CD4-positive, alpha-beta T cell treated with Interleukin-10 for 1 hour (primary cell): ENCODE results near the gene AIPL1.

ENCODE experiments used
- DNase-seq: peaks from one replicate; pipeline ENCODE4 v3.0.0-alpha.2; 2020

AIPL1 gene

DNA sequence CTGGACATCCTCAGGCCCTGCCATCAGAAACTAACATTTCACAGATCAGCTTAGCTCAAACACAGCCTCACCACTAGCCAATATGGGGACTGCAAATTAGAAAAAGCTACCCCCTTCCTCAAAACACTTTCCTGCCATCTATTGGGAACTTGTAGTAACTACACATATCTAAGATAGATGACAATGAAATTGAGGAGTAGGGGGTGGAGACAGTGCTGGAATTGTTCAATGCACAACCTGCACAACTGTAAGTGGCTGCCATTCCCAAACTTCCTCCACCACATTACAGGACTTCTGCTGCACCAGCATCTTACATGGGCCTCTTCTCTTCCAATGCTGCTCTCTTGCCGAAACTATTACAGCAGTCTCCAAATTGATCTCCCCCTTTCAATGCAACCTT lies 21.9 kb downstream of the AIPL1 start:
- DNase-seq: no peak

DNA sequence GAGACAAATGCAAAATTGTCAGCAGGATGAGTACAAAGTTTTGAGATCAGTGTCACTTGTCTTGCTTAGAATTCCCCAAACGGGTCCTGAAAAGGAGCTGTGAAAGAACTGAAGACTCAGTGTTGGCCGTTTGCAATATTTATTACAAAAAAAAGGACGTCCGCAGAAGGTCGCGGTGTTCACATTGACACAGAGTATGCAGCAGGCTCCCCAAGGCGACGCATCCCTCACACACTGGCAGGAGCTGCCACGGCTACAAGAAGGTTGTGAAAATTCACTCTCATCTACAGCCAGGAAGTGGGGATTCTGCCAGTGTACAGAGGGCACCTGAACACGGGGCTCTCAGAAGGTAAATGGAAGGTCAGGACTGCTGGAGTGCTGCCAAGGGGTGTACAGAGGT lies 26.2 kb downstream of the AIPL1 start:
- DNase-seq: no peak

DNA sequence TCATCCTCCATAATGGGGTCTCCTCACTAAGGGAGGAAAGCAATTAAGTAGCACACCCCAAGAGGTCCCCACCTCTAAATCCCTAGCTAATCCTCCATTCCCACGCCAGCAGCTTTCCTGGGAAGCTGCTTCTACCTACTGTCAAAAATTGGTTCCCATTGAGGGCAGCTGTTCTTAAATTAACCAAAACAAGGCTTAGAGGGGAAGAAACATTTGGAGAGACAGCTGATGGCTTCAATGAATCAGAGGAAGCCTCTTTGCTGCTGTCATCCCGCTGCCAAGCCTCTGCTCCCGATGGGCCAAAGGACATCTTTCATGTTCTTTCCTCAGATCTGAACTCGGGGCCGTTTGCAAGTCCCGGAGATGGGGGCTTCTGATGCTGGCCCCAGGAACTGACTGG lies 26.6 kb downstream of the AIPL1 start:
- DNase-seq: no peak

DNA sequence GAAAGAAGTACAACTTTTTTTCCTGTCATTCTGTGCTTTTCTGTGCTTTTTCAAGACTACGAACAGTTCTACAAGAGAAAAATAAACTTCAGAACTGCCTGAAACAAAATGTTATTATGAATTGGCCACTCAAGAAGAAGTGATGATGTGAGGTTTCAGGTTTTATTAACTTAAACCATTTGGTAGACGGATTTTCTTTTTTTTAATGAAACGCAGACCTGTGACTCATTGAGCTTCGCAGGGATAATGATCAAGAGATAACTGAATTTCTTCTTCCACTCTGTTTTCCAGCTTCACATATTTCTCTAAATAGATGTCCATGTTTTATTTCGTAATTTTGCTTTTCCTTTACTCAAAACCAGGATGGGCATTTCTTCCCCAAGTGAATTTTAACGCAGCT lies 32.7 kb downstream of the AIPL1 start:
- DNase-seq: no peak

DNA sequence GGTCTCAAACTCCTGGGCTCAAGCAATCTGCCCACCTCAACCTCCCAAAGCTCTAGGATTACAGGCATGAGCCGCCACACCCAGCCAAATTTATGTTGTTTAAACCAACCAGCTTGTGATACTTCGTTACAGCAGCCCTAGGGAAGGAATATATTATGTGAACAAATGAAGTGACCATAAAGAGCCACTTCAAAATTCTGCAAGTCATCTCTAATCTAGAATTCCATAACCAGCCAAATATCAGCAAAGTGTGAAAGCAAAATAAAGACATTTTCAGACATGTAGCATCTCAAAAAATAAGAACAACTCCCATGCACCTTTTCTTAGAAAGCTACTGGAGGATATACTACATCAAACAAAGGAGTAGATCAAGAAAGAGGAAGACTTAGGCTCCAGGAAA lies 36.0 kb downstream of the AIPL1 start:
- no peak for DNase-seq

DNA sequence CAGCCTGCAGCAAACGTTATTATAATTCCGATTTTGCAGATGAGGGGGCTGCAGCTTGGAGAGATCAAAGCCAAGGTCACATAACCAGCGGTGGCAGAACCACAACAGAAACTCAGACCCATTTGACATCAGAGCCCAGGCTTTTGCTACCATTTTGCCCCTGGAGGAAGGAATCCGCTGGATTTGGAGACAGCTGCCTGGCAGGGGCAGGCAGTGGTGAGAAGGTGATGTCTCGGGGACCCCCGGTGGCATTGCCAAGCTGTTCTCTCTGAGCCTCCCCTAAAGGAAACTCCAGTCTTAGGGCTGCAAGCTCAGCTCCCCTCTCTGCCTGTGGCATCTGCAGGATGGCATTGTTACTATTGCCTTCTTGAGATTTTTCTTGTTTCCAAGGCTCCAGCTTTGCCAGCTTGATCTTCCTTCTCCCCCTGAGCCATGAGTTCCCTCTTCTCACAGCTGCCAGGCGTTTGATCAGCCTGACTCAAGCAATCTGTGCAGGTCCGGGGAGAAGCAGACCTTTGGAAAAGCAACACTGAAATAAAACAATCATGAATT lies 40.8 kb downstream of the AIPL1 start:
- DNase-seq: no peak

DNA sequence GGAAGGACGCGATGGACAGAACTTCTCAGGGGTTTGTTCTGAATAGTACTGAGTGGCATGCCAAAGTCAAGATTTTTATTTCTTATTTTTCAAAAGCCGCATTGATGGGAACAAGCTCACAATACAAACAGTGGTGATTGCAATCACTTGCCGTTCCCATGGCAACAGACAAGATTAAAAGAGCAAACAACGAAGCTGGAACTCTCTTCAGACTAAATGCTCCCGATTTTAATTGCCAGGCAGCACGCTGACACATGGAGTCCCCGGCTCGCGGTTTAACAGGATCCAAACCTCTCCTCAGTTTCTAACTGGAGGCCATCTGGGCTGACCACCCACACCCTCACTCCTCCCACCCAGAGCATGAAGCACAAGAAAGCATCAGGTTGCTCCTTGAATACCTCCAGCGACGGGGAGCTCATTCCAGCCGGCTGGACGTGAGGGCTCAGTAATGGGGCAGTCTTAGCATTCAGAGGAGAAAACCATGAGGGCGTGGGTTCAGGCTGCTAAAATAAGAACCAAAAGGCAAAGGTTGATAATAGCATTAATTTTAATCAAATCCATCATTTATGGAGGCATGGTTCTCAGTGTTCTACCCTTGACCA lies 41.5 kb downstream of the AIPL1 start:
- no peak for DNase-seq

DNA sequence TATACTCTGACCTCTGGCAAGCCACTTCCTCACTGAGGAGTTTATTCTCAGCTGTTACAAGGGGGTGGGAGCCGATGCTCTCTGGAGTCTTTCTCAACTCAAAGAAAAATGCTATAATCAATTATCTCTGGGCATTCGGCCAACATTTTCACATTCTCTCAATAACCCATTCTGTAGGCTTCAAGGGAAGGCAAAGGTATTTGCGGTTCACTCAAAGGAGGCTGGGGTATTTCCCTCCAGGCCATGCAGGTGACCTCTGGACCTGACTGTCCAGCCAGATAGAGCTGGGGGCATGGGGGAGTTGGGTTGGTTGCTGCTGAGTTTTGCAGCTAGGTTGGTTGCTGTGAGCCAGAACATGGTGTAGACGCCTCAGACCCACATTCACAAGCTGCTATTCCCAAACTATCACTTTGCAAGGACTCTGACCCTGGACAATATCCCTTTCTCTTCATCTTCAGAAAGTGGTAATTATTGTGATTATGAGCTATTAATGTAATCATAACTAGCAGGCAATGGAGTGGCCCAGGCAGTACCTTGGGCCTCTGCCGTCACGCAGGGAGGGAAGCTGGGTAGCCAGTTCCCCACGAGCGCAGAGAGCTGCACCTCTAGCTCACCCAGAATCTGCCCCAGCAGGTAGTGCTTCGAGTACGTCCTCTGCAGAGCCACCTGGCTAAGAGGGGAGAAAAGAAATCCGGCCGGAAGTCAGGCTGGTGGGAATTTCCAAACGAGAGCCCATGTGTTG lies 42.1 kb downstream of the AIPL1 start:
- no peak for DNase-seq

DNA sequence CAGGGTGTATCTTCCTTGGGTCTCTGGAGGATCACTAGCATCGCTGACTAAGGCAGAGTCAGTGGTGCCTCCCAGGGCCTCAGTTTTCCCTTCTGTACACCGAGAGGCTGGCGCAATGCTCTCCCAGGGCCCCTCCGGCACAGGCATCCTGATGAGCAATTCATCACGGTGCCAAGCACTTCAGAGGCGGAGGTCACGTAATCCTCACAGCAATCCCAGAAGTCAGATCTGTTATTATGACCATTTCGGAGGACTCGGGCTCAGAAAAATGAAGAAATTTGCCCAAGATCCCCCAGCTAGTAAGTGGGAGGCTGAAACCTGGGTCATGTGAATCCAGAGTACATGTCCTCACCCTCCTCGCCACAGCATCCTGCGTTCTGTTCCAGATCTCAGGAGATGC lies 46.5 kb downstream of the AIPL1 start:
- DNase-seq: no peak

DNA sequence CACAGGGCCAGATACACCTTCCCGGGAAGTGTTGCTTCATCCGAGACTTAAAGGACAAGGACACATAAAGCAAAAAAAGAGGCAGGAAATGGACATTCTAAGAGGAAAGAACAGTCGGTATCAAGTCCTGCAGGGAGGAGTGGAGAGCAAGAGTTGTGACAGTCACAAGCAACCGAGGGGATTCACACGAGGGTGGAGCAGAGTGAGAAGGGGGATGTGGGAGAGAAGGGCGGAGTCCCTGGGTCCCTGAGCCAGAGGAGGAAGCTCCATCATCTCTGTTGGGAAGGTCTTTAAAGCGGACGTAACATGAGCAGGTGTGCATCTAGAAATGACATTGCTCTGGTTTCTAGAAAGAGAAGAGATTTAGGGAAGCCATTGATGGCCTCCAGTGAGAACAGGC lies 47.1 kb downstream of the AIPL1 start:
- no peak for DNase-seq

DNA sequence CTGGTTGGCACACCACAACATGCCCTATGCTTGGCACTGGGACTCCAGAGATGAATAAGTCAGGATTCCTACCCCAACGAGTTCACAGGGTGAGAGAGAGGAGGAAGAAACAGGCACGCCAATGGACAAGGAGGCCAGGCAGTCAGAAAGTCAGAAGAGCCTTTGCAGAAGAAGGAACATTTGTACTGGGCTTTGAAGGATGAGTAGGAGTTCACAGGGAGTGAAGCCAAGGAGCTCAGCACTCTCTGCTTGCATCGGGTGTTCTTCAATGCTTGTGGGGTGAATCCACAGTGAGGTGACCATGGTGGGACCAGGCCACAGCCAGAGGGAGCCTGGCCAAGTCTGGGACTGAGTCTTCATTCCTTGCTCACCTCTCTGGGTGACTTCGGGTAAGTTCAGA lies 47.5 kb downstream of the AIPL1 start:
- DNase-seq: no peak

DNA sequence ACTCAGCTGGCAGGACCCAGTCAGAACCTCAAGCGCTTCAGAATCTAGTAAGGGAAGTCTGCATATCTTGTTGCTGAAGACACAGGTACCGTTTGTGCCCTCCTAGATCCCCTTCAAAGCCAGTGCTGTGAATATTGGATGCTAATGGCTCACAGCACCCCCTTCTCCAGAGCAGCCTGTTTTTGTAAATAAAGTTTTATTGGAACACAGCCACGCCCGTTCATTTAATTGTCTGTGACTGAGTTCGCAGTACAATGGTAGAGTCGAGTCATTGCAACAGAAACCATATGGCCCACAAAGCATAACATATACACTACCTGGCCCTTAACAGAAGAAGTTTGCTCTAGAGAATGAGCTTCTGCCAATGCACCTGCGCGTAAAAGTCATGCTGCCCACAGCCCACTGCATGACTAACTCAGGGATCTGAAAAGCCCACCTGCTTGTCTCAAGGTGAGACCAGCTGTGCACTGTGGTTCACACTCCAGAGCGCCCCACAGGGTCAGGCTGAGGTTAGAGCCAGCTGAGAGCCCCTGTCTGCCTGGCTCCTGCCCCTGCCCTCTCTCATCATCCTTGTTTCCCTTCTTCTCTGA lies 48.8 kb downstream of the AIPL1 start:
- no peak for DNase-seq

DNA sequence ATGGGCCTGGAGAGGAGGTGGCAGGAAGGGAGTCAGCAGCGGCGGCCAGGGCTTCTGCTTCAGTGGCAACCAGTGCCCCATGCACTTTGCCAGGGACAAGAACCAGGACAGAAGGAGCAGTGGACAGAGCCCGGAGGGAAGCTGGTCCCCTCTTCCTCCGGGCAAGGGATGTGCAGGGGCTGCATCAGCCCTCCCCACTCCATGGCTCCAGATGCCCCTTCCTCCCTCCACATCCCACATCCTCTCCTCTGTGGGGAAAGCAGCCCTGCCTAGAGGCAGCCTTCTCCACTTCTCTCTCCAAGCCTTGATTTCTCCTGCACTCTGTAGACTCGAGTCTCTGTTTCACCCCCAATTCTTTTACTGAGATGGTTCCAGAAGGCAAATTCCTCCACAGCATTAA lies 50.4 kb downstream of the AIPL1 start:
- no peak for DNase-seq

DNA sequence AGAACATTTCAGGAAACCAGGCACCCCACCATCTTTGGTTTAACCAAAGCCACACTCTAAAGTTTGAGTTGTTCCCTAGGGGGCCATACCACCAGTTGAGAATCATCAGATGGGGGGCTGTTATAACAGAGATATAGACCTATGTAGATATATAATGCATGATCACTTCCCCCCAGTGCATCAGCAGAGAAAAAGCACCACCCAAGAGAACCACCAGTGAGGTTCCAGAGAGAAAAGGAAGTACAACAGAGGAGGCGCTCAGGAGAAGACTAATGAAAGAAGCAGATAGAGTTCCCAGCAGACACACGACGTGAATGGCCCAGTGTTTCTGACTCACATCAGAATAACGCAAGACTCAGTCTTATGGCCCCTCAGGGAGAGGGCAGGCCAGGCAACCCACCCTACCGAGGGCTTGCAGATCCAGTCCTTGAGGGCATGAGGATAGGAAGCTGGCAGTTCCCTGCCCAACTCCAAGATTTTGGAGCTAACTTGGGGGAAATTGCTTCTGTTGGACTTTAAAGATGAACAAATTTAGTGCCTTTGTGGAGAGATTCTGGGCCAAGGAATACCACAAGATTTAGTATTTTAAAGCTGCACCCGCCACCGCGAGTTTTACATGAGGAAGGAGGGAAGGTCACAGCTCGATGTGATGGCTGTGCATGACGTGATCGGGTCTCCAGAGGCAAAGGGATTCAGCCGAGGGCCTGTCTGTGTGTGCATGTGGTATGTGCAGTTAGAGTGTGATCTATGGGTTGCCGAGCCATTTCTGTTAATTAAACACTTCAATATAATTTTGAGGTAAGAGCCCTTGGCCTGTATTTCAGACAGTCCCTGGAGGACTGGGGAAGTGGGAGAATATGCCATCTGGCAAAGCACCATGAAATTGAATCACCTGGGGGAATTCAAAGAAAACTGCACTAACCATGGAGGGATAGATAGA lies 53.1 kb downstream of the AIPL1 start:
- no peak for DNase-seq

DNA sequence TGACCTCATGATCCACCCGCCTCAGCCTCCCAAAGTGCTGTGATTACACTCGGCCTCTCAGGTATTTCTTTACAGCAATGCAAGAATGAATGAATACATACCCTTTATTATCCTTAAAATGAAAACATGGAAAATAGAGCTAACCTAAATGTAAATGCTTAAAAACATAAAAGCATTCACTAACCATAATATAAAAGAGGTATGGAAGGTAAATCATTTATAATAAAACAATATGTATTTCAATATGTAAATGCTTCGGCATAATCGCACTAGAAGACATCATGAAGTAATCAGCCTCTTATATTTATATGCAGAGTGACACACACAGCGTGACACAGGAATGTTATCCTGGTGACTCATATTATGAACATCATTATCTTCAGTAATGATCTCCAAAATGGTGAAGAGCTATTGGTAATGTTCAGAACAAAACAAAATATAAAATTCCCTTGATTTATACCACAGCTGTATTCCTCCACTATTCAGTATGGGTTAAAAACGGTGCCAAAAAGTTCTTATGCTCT lies 53.9 kb downstream of the AIPL1 start:
- no peak for DNase-seq

DNA sequence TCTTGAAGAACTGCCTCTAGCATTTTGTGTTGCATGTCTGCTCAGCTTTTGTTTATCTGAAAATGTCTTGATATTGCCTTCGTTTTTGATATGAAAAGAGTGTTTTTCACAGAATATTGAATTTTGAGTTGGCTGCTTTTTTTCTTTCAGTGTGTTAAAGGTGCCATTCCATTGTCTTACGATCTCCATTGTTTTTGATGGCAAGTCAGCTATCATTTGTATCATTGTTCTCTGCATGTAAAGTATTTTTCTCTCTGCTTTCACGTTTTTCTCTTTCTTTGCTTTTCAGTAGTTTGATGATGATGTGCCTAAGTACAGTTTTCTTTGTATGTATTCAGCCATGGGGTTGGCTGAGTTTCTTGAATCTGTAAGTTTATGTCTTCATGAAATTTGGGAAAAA lies 57.0 kb downstream of the AIPL1 start:
- no peak for DNase-seq

DNA sequence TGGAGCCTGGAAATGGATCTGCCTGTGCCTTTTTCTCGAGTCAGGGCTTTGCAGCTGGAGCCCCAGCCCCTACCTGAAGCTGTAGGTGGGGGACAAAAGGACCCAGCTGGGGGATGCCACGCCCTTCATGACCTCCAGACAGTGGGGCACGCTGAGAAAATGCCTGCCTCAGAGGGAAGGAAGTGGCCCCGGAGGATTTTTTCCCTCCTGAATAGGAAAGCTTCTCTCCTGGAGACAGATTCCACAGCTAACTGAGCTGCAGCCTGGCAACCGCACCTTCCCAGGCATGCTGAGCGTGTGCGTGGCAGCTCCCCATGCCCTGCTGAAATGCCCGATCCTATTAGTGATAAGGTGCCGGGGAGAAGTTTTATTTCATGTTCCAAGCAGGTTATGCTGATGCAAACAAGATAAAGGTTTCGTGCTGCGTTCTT lies 58.0 kb downstream of the AIPL1 start:
- DNase-seq: no peak

DNA sequence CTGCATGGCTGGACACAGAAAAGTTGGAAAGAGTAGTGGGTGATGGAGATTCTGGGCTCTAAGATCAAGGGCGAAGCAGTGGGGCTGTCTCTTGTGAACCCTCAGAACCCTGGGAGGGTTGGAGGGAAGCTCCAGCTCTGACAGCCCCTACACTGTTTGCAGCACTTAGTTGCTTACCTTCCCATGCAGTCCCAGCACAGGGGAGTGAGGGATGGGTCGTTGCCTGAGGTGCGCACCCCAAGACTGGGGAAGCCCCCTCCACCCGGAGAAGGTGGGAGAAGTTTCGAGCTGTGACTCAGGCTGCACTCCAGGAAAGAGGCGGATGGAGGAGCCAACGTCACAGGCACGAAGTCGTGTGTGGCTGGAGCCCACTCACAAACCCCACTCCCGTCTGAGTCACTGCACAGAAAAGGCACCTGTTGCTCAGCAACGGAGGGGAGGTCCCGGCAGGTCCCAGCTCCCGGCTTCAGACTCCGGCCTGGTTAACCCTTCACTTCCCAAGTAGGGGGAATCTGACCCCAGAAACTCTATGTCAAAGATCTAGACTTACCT lies 60.1 kb downstream of the AIPL1 start:
- DNase-seq: no peak

DNA sequence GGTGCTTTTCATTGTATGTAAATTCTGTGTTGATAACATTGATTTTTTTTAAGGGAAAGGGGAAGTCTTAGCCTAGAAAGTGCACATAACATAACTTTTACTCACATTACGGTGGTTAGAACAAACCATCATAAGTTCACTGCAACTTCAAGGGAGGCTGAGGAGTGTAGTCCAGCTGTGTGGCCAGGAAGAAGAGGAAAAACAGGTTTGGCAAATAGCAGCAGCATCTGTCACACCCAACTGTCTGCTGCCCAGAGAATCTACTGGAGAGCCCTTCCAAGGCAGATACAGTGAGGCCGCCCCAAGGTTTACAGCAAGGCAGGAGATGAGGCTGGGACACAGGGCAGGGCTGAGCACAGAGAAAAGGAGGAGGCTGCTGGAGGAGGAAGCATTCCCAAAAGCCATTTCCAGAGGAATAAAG lies 60.6 kb downstream of the AIPL1 start:
- no peak for DNase-seq
